Upper lobe of right lung (tissue), 1 donor: ENCODE measurements around the gene GLIPR1L1. TPM values are rescaled to one million over a fixed set of nuclear protein-coding genes. Genes with fewer than 3 reads are reported as not detected.

ENCODE experiments used
- ATAC-seq: fragments of 200-7000 bp; cut with Tn5 transposase; one replicate; pipeline ENCODE4 v1.9.1; 2020; ENCODE audit warnings: mild to moderate bottlenecking, moderate library complexity
- DNase-seq: peaks from one replicate; pipeline ENCODE4 v3.0.0-alpha.2; 2020
- H3K27ac ChIP-seq: fragments of 200-600 bp; one replicate; pipeline ENCODE4 v1.8.0; 2022
- H3K27me3 ChIP-seq: fragments of 200-600 bp; one replicate; pipeline ENCODE4 v1.8.0; 2022; ENCODE audit warnings: mild to moderate bottlenecking
- H3K36me3 ChIP-seq: fragments of 200-600 bp; one replicate; pipeline ENCODE4 v1.8.0; 2022
- H3K4me1 ChIP-seq: fragments of 200-600 bp; one replicate; pipeline ENCODE4 v1.8.0; 2022
- H3K4me3 ChIP-seq: fragments of 200-600 bp; one replicate; pipeline ENCODE4 v1.8.0; 2022; ENCODE audit warnings: mild to moderate bottlenecking
- H3K9me3 ChIP-seq: fragments of 200-600 bp; one replicate; pipeline ENCODE4 v1.8.0; 2022
- CTCF ChIP-seq: fragments of 200-600 bp; IDR thresholded peaks from one replicate; pipeline ENCODE4 v1.8.0; 2022; ENCODE audit warnings: antibody characterized with exemption
- intact Hi-C: fragments of 100-400 bp; cut with DNase I; formaldehyde crosslinking; loops from one replicate; pipeline ENCODE4 v1.11.0; 2022
- total RNA-seq: library from RNA; stranded (reverse); fragmentation: NEBNext Ultra II Directional; extraction: Animal tissue kit (Norgen Biotek cat#: 25700); gene quantifications from one replicate; pipeline ENCODE4 v1.2.1, GENCODE V29; 2021
- donor health status: DM: no; HTN: yes; CAD: no; lungs with severe emphysema.

The GLIPR1L1 gene
- total RNA-seq, 1 donor from 2014 or later: not detected

- DNase-seq (no peak), ATAC-seq (no peak)
- no peaks in the 10 kb centered on the region for H3K27me3 ChIP-seq
- no peak overlapping the region for H3K4me3 ChIP-seq
- no peaks in the 10 kb centered on the region for H3K36me3 ChIP-seq
- no peaks in the 10 kb centered on the region for H3K9me3 ChIP-seq
- no peak overlapping the region for H3K27ac ChIP-seq
- no peak for TF ChIP-seq CTCF
- no peaks in the 10 kb centered on the region for H3K4me1 ChIP-seq
- intact Hi-C loops: no loop called here
Observed at GRCh38 chr12:75419841-75420240, 85.4 kb downstream of the GLIPR1L1 start.

Other genes starting within 250 kb of the GLIPR1L1 start
- not detected for gene KCNC2, start 124.8 kb upstream of the GLIPR1L1 start, total RNA-seq
- gene CAPS2, start 4.3 kb upstream of the GLIPR1L1 start, total RNA-seq: 9.0 TPM
- 1.1 TPM for gene GLIPR1L2, start 56.4 kb downstream of the GLIPR1L1 start, total RNA-seq
- 38.2 TPM for gene GLIPR1, start 146.1 kb downstream of the GLIPR1L1 start, total RNA-seq
- gene KRR1, start 176.9 kb downstream of the GLIPR1L1 start, total RNA-seq: 45.3 TPM